GM12878 (cell line): ENCODE results near the gene HYCC2. TPM values are rescaled to one million over a fixed set of nuclear protein-coding genes. Genes with fewer than 3 reads are reported as not detected.

Source experiments
- KDM1A ChIP-seq: fragments of 200-600 bp; sonication (generic); IDR thresholded peaks from 2 replicates; pipeline ENCODE4 v1.6.1; 2016; ENCODE audit warnings: borderline replicate concordance
- KLF5 ChIP-seq: fragments of 450-650 bp; IDR thresholded peaks from 2 replicates; pipeline ENCODE4 v1.6.1; 2014; ENCODE audit warnings: mild to moderate bottlenecking; ENCODE audit not compliant: partially characterized antibody
- MYC ChIP-seq: IDR thresholded peaks from 2 replicates; pipeline ENCODE4 v1.6.1; 2011; ENCODE audit warnings: mild to moderate bottlenecking, low read length, moderate library complexity, inconsistent platforms; ENCODE audit not compliant: insufficient read depth, insufficient replicate concordance, insufficient read length, severe bottlenecking
- NRF1 ChIP-seq: conservative IDR thresholded peaks from 2 replicates; pipeline ENCODE4 v1.6.1; 2011; ENCODE audit warnings: mild to moderate bottlenecking, low read depth, low read length, improper control_type of control experiment
- PBX3 ChIP-seq: IDR thresholded peaks from 2 replicates; pipeline ENCODE4 v1.6.1; 2011; ENCODE audit warnings: mild to moderate bottlenecking, low read depth, low read length, moderate library complexity; ENCODE audit not compliant: insufficient replicate concordance
- REST ChIP-seq: IDR thresholded peaks from 2 replicates; pipeline ENCODE4 v1.6.1; 2012; ENCODE audit warnings: mild to moderate bottlenecking, low read depth, low read length
- WRNIP1 ChIP-seq: IDR thresholded peaks from 2 replicates; pipeline ENCODE4 v1.6.1; 2011; ENCODE audit warnings: low read depth, low read length, improper control_type of control experiment, borderline replicate concordance
- ZNF24 ChIP-seq: fragments of 450-650 bp; IDR thresholded peaks from 2 replicates; pipeline ENCODE4 v1.6.1; 2017; ENCODE audit warnings: antibody characterized with exemption, mild to moderate bottlenecking
- polyA plus RNA-seq, 11 experiments: library from polyadenylated mRNA; depleted of rRNA in 4 of 11; unstranded in 6 of 11; stranded (reverse) in 5 of 11; fragments of >200 nt; fragmentation: Nextera tagmentation in 4 of 11; fragmentation: Illumina TruSeq in 1 of 11; extraction: Ambion mirVana in 4 of 11; extraction: Trizol in 1 of 11; gene quantifications; 1 replicate in 1 of 11; 2 replicates in 10 of 11; pipeline versions ENCODE4 v1.2.1 to v1.2.3, GENCODE V29; 2011 to 2016; ENCODE audit warnings: inconsistent platforms in 2 of 11, missing spikeins in 2 of 11, low read depth in 1 of 11
- total RNA-seq, 4 experiments: library from RNA; depleted of rRNA in 3 of 4; stranded (reverse); fragments of >200 nt in 3 of 4; fragmentation: Illumina TruSeq in 1 of 4; extraction: Trizol in 1 of 4; gene quantifications; 2 replicates each; pipeline versions ENCODE4 v1.2.1 to v1.2.3, GENCODE V29; 2013 to 2021

The HYCC2 gene
- total and polyA plus RNA-seq, 10 of the 15 experiments (the other 5 are each of a cell fraction or from before 2014, with no cell fraction given) = 3.4 to 17.4 (median 8.0) TPM

GRCh38 chr2:201071479-201072200 lies at the start of gene HYCC2, which contains the start of gene NDUFB3 (continued):
- no peak for TF ChIP-seq KDM1A
- peak; percentile 67 for TF ChIP-seq ZNF24
- TF ChIP-seq NRF1 = no peak
- peak; percentile 38 for TF ChIP-seq PBX3
- TF ChIP-seq REST = no peak
- TF ChIP-seq KLF5 = peak; percentile 91
- TF ChIP-seq WRNIP1 = peak; percentile 98
- no peak for TF ChIP-seq MYC
